Tibial nerve (tissue), 3 donors: ENCODE data around the gene PRKCSH.

Experiments used
- POLR2A ChIP-seq, 2 donors: fragments of 450-650 bp; IDR thresholded peaks; one replicate each; pipeline ENCODE4 v1.6.1; 2017; ENCODE audit warnings: antibody characterized with exemption in 2 of 2, mild to moderate bottlenecking in 2 of 2, moderate library complexity in 2 of 2
- TF ChIP-seq, protein P1 (sequence below), 5 experiments: fragments of 200-600 bp in 3 of 5; fragments of 450-650 bp in 2 of 5; sonication (generic) in 3 of 5; IDR thresholded peaks; one replicate each; pipeline ENCODE4 v1.5.1; 2016 to 2019; ENCODE audit warnings: antibody characterized with exemption in 5 of 5, mild to moderate bottlenecking in 3 of 5, moderate library complexity in 2 of 5

DNA sequence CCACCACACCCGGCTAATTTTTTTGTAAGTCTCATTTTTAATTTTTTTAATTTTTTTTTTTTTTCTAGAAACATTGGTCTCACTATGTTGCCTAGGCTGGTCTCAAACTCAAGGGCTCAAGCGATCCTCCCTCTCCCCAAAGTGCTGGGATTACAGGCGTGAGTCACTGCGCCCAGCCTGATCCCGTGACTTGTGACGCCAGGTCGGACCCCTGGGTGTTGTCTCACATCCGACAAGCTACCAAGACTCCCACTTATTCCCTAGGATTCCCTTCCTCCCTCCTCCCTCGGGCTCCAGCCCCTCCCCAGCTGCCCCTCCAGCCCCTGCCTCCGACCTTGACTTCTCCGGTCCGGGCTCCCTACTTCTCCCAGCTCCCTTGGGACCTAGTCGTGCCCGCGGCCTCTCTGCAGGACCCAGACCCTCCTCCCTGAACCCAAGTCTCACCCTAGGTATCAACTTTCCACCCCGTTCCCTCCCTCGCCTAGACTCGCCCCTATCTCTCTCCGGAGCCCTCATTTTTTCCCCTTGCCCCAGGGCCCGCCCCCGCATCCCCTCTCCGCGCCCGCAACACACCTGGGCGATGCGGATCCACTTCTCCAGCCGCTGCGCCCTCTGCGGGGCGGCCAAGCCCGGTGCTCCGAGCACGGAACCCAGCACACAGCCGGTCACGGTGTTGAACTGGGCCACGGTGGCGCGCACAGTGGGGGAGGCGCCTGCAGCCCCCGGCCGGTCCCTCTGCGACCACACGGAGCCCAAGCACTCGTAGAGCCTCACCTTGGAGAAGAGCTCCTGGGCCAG, 29.4 kb upstream of the PRKCSH start:
- TF ChIP-seq, protein P1, sequence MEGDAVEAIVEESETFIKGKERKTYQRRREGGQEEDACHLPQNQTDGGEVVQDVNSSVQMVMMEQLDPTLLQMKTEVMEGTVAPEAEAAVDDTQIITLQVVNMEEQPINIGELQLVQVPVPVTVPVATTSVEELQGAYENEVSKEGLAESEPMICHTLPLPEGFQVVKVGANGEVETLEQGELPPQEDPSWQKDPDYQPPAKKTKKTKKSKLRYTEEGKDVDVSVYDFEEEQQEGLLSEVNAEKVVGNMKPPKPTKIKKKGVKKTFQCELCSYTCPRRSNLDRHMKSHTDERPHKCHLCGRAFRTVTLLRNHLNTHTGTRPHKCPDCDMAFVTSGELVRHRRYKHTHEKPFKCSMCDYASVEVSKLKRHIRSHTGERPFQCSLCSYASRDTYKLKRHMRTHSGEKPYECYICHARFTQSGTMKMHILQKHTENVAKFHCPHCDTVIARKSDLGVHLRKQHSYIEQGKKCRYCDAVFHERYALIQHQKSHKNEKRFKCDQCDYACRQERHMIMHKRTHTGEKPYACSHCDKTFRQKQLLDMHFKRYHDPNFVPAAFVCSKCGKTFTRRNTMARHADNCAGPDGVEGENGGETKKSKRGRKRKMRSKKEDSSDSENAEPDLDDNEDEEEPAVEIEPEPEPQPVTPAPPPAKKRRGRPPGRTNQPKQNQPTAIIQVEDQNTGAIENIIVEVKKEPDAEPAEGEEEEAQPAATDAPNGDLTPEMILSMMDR (IDR thresholded peaks at IDR 0.05) = peak in 1 of 5 experiments; percentile 44
- TF ChIP-seq POLR2A (IDR thresholded peaks at IDR 0.05) = no peak
